GM21737 (cell line): ENCODE results near the gene MACROH2A2.
"Not testable (repeated sequence)": the region's sequence is repeated elsewhere in the genome, so short reads cannot be mapped to it uniquely, and the experiment has no call there.

Experiments used
- ATAC-seq: cut with Tn5 transposase; IDR thresholded peaks from one replicate; pipeline ENCODE4 v1.9.1; 2021; ENCODE audit warnings: mild to moderate bottlenecking, moderate library complexity; ENCODE audit not compliant: unreplicated experiment

MACROH2A2 gene

DNA sequence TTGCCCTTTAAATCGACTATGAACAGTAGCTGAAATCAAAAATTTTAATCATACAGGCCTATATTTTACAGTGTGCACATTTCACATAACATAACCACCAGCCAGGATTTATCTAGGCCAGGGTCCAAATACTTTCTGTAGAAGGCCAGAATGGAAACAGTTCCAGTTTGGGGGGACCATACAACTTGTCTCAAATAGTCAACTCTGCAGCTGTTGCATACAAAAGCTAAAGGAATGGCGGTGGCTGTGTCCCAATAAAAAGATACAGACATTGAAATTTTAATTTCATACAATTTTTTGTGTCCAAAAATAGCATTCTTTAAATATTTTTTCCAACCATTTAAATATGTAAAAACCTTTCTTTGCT is 94.6 kb downstream of the MACROH2A2 start:
- ATAC-seq: no peak

DNA sequence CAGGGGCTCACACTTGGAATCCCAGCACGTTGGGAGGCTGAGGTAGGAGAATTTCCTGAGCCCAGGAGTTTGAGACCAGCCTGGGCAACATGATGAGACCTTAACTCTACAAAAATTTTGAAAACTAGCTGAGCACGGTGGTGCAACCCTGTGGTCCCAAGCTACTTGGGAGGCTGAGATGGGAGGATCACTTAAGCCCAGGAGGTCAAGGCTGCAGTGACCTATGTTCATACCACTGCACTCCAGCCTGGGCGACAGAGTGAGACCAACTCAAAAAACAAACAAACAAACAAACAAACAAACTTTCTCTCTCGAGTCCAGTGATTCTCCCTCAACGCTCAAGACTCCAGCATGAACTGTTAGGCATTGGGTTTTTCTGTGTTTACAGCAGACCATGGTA is 95.9 kb downstream of the MACROH2A2 start:
- no peak for ATAC-seq

DNA sequence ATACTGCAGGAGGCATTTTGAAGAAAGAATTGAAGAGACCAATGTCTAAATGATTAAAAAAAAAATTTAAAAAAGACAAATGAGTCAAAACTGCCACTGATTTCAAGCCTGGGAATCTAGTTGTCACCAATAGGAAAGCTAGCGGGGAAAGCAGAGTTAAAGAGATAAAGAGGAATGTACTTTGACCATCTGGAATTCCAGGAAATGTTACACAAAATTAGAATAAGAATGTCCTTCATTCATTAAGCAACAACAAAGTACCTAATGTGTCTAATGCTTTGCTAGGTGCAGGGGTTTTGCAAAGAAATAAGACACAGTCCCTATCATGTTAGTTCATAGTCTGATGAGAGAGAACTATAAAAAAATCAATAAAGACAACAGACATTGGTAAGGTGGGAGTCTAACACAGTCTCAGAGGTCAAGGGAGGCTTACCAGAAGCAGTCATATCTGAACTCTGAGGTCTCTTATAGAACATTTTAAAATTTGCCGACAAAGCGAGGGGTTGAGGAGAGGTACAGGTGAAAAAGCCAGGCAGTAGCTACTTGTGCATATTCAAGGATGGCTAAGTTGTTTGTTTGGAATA is 102.7 kb downstream of the MACROH2A2 start:
- ATAC-seq: no peak

DNA sequence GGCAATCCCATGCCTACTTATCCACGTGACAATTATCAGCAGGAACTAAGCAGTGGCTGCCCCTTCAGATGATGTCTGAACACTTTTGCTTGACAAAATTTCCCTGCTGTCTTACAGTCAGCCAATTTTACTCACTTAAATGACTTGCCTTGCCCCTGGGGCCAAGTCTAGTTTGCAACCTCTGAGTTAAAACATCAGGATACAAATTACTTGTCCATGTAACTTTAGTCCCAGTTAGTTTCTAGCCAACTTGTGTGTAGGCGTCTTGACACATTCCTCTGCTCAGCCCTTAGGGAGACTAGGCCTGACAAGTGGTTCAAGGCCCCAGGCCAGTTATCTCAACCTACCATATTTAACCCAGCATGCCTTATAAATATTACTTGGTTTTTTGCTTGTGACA is 105.5 kb downstream of the MACROH2A2 start:
- ATAC-seq: no peak

DNA sequence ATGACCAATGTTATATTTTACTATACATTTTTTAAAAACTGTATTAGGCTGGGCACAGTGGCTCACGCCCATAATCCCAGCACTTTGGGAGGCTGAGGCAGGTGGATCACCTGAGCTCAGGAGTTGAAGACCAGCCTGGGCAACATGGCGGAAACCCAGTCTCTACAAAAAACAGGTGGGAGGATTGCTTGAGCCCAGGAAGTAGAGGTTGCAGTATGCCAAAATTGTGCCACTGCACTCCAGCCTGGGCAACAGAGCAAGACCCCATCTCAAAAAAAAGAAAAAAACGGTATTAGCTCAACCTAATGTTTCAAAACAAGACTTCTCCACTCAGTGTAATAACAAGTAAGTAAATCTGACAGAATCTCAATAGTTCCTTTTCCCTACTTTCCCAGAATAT is 106.7 kb downstream of the MACROH2A2 start:
- ATAC-seq: not testable (repeated sequence)

DNA sequence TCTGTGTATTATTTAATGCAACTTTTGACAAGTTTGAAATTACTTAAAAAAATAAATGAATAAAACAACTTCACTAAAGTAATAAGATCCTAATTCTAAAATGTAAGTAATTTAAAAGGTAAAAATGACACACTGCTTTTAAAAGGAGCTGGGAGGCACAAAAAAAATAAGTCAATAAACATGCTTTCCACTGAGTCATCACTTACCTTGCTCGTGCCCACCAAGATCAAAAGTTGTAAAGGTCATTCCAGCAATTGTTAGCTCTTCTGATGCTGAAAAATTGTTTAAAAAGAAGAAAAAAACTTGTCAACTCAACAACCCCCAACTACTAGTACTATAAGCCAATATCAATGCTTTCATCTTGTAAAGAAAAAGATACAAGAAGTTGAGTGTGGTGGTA is 108.2 kb downstream of the MACROH2A2 start:
- no peak for ATAC-seq
